SKM-1 (cell line): Measurements from ENCODE around the gene SMIM9.
"Not testable (repeated sequence)": the region's sequence is repeated elsewhere in the genome, so short reads cannot be mapped to it uniquely, and the experiment has no call there.

Source experiments
- DNase-seq: peaks from one replicate; lab custom pipeline; 2025; ENCODE audit not compliant: unreplicated experiment; lab: John Stamatoyannopoulos, UW

Gene SMIM9

DNA sequence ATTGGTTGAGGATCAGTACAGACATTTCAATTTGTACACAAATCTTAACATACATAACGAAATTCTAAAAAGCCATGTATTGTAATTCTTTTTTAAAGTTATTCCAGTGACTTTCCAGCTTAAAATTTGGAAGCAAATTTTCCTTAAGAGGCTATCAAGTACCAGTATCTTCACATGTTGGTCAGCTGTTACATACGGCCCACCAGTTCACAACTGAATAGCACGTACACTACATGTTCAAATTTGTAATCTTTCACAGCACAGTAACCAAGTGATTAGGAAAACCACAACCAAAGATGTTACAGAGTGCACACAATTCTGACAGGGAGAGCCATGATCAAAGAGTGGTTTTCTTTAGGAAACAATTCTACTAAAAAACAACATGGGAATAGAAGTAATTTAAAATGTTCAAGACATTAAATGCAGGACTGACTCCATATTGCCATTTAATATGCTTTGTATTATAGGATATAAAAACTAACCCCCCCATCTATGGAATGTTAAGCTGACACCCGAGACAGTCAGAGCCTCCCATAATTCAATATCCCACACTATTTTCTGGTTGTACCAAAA lies 18.1 kb downstream of the SMIM9 start:
- DNase-seq = not testable (repeated sequence)

- no peak for DNase-seq
Measured at GRCh38 chrX:154815274-154815818, 19.1 kb downstream of the SMIM9 start.

DNA sequence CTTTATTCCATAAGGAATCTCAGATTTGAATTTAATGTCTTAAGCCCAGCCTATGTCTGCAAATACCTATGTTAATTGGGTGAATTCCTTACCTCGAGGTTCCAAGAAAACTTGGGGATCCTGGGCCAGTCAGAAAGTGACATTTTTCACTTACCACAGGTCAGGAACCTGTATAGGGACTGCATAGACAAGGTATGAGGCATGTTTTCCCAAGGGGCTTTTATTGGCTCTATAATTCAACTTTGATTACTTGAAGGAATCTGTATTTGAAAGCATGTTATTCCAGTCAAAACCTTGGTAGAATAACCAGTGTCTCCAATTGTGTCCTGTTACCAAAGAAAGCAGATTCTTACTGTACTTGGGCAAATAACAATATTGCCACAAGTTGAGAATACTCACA lies 20.7 kb downstream of the SMIM9 start:
- DNase-seq = no peak

DNA sequence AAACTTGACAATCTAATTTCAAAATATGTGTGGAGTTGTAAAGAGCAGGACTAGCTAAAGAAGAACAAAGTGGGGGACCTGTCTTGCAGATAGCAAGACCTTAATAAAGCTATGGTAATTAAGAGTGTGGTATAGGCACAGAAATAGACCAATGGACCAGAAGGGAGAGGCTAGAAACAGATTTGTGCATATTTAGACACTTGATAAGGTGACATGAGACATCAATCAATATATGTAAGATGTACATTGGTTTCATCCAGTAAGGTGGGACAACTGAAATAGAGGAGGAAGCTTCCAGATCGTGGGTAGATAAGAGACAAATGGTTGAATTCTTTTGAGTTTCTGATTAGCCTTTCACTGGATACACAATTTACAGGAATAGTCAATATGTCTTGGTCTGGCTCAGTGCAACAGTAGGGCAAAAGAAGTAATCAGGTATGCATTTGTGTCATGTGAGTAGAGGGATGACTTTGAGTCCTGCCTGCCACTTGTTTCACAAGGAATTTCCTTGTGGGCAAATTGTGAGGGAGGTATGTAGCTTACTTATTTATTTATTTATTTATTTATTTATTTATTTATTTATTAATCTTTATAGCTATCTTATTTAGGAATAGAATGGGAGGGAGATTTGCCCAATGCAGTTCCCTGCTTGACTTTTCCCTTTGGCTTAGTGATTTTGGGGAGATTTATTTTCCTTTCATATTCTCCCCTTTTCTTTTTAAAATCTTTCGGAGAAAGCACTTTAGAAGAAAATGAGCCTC lies 21.9 kb downstream of the SMIM9 start:
- no peak for DNase-seq

DNA sequence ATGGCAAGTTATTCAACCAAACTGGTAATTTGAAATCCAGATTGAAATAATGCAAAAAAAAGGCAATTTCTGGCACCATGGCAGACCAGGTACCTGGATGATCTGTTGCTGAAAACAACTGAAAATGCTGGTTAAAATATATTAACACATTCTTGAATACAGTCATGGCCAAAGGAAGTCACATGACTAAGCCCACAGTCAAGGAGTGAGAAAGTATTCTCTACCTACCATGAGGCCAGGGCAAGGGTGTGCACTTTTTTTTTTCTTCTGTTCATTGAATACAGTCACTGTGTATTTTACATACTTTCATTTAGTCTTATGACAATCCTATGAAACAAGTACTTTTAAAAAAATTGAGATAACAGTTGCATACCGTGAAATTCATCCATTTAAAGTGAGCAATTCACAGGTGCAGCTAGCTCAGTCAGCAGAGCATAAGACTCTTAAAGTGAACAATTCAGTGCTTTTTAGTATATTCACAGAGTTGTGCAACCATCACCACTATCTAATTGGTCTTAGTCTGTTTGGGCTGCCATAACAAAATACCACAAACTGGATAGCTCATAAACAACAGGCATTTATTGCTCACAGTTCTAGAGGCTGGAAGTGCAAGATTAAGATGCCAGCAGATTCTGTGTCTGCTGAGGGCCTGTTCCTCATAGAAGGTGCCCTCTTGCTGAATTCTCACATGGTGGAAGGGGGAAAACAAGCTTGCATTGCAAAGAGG lies 24.4 kb downstream of the SMIM9 start:
- no peak for DNase-seq

GRCh38 chrX:154806837-154807501 lies 27.5 kb downstream of the SMIM9 start:
- no peak for DNase-seq

GRCh38 chrX:154805696-154806091 lies 28.8 kb downstream of the SMIM9 start:
- DNase-seq = peak; percentile 16

GRCh38 chrX:154804957-154805695 lies 29.3 kb downstream of the SMIM9 start, which contains the start of gene MPP1:
Gene MPP1 (minus strand): TSS chrX:154805485. CDS start chrX:154805373, 112 bp downstream.
- DNase-seq = peak; percentile 23

- no peak for DNase-seq
Measured at GRCh38 chrX:154804261-154804956, 30.1 kb downstream of the SMIM9 start.

DNA sequence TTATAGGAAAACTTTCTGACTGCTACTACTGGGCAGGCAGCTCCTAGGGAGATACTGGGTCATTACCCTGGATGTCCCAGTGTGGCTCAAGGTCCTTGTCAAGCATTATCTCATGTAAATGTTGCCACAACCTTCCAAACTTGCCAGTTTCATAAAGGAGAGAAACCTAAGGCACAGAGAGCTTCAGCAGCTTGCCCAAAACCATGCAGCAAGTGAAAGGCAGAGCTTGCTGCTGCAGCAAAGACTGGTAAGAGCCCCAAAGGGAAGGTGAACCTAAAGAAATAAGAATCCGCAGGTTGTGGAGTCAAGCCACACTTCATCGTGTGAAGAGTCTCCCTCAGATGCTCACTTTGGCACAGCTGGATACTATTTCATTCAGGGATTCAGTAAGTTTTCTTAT lies 31.5 kb downstream of the SMIM9 start:
- no peak for DNase-seq

GRCh38 chrX:154800478-154801210 lies 33.8 kb downstream of the SMIM9 start:
- peak; percentile 27 for DNase-seq

DNA sequence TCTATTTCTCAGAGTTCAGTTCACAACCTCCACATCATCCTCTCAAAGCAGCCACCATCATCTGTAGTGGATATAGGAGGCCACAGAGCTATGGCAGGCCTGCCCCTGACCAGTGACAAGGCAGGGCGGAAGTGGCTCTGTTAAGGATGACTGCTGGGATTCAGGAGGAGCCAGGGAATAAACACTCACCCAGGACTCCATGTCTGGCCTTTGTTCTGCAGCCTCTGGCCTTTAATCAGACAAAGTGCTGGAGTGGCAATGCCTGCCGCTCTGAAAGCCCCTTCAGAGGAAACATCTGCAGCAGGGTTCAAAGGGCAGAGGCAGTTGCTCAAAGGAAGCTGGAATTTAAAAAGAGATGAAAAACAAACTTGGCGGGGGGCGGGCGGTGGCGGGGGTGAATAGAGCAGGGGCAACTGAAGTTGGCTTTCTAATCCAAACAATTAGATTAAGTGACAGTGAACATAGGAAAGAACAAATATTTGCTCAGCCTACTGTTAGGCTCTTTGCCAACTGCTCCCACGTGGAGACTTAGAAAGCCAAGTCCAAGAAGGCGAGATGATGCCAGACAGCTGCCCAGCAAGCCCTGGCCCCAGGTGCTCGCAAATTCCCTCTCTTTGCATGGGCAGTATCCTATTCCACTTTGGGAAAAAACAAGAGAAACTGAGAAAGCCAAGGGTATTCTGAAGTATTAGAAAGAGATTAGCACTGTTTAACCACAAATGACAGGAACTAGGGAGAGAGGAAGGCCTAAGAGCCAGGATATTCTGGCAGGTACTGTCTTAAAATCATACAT lies 34.7 kb downstream of the SMIM9 start:
- no peak for DNase-seq

- DNase-seq = no peak
Measured at GRCh38 chrX:154797006-154797405, 37.5 kb downstream of the SMIM9 start.

DNA sequence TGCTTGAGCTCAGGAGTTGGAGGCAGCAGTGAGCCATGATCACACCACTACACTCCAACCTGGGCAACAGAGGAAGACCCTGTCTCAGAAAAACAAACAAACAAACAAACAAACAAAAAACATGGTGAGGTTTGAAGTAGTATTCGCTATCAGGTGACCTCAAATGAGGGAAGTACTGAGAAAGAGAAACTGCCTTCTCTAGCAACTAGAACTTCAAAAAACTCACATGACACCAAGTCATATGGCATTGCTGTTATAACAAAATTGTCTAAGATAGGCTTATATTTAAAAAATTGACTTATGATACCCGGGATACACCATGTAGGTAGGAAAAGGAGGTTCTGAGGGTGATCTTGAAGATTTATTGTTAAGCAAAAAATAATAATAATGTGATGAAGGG lies 39.4 kb downstream of the SMIM9 start:
- DNase-seq = no peak

DNA sequence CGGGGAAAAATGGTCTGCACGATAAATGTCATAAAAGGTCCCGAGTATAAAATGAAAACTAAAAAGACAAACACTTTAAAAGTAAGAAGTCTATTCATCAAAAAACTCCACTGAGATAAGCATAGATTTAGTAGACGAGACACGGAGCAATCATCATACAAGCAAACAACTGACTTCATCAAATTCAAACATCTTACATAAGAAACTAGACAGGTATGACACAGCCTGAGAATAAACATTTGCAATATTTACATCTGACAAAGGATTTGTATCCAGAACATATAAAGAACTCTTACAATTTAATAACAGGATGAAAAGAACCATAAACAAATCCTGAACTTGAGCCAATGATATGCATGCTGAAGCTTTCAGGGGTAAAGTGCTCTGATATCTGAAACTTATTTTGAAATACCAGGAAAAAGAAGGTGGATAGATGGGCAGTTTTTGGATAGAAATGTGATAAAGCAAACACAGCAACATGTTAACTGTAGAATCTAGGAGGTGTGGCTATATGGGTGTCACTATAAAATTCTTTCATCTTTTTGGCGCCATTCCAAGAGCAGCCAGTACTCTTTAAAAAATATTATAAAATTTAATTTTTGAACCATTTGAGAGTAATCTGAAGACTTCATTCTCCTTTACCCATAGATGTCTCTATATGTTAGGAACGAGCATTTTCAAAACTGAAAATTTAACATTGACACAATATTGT lies 41.2 kb downstream of the SMIM9 start:
- DNase-seq = no peak

- no peak for DNase-seq
Measured at GRCh38 chrX:154791939-154792338, 42.5 kb downstream of the SMIM9 start.

GRCh38 chrX:154791467-154791866 lies 43.0 kb downstream of the SMIM9 start:
- no peak for DNase-seq

- no peak for DNase-seq
Measured at GRCh38 chrX:154785716-154786115, 48.7 kb downstream of the SMIM9 start.
